Measurements from ENCODE around the gene LSP1. TPM values are rescaled to one million over a fixed set of nuclear protein-coding genes. Genes with fewer than 3 reads are reported as not detected.

LSP1 gene
- total and polyA plus RNA-seq, 2 of the 13 experiments (the other 11 are each of a cell fraction or from before 2014, with no cell fraction given): 0.59 to 1.00 TPM

DNA sequence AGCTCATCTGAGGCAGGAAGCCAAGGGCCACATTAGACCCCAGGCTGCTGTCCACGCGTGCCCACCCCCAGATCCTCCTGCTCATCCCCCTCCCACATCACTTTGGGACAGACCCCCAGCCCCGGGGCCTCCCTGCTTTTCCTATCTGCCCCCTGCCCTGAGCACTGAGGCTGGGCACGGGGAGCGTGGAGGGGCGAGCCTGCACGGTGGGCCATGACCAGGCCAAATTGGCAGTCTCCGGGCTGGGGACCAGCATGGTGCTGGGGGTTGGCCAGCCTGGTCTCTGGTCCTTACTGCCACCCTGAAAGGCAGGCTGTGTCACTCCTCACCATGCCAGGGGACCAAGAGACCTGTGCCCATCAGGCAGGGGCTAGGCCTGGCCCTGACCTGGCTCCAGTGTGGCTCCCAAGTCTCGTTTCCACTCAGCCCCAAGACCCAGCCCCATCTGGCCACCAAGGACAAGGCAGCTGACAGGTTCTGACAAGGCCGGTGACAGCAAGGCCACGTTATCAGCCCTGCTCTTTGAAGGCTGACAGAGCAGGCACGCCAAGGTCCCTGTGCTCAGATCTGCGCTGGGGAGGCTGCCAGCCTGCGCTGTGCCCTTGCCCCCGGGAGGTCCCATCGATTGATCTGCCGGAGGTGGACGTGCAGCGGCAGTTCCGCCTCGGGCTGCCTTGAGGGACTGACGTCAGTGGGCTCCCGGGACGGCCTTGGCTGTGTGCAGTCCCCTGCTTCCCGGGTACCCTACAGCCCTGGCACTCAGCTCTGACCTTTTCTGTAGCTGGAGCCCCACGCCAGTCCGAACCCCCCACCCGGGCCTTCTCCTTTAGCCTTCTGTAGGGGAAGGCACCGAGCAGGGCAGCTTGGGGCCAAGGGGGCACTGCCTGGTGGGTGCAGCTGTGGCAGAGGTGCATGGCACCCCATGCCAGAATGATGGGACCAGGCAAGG, 10.5 kb upstream of the LSP1 start (continued):
- TF ChIP-seq, protein P1, sequence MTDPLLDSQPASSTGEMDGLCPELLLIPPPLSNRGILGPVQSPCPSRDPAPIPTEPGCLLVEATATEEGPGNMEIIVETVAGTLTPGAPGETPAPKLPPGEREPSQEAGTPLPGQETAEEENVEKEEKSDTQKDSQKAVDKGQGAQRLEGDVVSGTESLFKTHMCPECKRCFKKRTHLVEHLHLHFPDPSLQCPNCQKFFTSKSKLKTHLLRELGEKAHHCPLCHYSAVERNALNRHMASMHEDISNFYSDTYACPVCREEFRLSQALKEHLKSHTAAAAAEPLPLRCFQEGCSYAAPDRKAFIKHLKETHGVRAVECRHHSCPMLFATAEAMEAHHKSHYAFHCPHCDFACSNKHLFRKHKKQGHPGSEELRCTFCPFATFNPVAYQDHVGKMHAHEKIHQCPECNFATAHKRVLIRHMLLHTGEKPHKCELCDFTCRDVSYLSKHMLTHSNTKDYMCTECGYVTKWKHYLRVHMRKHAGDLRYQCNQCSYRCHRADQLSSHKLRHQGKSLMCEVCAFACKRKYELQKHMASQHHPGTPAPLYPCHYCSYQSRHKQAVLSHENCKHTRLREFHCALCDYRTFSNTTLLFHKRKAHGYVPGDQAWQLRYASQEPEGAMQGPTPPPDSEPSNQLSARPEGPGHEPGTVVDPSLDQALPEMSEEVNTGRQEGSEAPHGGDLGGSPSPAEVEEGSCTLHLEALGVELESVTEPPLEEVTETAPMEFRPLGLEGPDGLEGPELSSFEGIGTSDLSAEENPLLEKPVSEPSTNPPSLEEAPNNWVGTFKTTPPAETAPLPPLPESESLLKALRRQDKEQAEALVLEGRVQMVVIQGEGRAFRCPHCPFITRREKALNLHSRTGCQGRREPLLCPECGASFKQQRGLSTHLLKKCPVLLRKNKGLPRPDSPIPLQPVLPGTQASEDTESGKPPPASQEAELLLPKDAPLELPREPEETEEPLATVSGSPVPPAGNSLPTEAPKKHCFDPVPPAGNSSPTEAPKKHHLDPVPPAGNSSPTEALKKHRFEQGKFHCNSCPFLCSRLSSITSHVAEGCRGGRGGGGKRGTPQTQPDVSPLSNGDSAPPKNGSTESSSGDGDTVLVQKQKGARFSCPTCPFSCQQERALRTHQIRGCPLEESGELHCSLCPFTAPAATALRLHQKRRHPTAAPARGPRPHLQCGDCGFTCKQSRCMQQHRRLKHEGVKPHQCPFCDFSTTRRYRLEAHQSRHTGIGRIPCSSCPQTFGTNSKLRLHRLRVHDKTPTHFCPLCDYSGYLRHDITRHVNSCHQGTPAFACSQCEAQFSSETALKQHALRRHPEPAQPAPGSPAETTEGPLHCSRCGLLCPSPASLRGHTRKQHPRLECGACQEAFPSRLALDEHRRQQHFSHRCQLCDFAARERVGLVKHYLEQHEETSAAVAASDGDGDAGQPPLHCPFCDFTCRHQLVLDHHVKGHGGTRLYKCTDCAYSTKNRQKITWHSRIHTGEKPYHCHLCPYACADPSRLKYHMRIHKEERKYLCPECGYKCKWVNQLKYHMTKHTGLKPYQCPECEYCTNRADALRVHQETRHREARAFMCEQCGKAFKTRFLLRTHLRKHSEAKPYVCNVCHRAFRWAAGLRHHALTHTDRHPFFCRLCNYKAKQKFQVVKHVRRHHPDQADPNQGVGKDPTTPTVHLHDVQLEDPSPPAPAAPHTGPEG (CRISPR knock-in tag; IDR thresholded peaks at IDR 0.05): peak; percentile 62; the same call in 1 of the 2 replicates
- TF ChIP-seq ONECUT2 (CRISPR knock-in tag; IDR thresholded peaks at IDR 0.05) (peak; percentile 97), ZSCAN31 (CRISPR knock-in tag; IDR thresholded peaks at IDR 0.05; ENCODE audit: low read depth) (peak; percentile 83; the same call in 1 of the 2 replicates), BORCS8-MEF2B (CRISPR knock-in tag; IDR thresholded peaks at IDR 0.05) (peak; percentile 69; the same call in 1 of the 2 replicates), ZFP1 (CRISPR knock-in tag; IDR thresholded peaks at IDR 0.05) (0 out of 2 replicates have a peak, but pooled peaks have one; percentile 52), ZC3H13 (CRISPR knock-in tag; IDR thresholded peaks at IDR 0.05) (0 out of 2 replicates have a peak, but pooled peaks have one; percentile 81), ZNF44 (CRISPR knock-in tag; IDR thresholded peaks at IDR 0.05) (peak; percentile 80; the same call in 1 of the 2 replicates), TAF1 (CRISPR knock-in tag; IDR thresholded peaks at IDR 0.05) (peak; percentile 18; the same call in 1 of the 2 replicates), KAT2B (IDR thresholded peaks at IDR 0.05; ENCODE audit: borderline replicate concordance, low read depth, low read length) (peak; percentile 21; the same call in 1 of the 2 replicates)
- TF ChIP-seq, protein P2, sequence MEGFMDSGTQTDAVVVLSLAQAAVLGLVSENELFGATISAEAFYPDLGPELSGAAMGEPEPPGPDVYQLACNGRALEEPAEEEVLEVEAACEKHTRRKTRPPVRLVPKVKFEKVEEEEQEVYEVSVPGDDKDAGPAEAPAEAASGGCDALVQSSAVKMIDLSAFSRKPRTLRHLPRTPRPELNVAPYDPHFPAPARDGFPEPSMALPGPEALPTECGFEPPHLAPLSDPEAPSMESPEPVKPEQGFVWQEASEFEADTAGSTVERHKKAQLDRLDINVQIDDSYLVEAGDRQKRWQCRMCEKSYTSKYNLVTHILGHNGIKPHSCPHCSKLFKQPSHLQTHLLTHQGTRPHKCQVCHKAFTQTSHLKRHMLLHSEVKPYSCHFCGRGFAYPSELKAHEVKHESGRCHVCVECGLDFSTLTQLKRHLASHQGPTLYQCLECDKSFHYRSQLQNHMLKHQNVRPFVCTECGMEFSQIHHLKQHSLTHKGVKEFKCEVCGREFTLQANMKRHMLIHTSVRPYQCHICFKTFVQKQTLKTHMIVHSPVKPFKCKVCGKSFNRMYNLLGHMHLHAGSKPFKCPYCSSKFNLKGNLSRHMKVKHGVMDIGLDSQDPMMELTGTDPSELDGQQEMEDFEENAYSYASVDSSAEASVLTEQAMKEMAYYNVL (CRISPR knock-in tag; IDR thresholded peaks at IDR 0.05; ENCODE audit: borderline replicate concordance): peak; percentile 70
- TF ChIP-seq, protein P3, sequence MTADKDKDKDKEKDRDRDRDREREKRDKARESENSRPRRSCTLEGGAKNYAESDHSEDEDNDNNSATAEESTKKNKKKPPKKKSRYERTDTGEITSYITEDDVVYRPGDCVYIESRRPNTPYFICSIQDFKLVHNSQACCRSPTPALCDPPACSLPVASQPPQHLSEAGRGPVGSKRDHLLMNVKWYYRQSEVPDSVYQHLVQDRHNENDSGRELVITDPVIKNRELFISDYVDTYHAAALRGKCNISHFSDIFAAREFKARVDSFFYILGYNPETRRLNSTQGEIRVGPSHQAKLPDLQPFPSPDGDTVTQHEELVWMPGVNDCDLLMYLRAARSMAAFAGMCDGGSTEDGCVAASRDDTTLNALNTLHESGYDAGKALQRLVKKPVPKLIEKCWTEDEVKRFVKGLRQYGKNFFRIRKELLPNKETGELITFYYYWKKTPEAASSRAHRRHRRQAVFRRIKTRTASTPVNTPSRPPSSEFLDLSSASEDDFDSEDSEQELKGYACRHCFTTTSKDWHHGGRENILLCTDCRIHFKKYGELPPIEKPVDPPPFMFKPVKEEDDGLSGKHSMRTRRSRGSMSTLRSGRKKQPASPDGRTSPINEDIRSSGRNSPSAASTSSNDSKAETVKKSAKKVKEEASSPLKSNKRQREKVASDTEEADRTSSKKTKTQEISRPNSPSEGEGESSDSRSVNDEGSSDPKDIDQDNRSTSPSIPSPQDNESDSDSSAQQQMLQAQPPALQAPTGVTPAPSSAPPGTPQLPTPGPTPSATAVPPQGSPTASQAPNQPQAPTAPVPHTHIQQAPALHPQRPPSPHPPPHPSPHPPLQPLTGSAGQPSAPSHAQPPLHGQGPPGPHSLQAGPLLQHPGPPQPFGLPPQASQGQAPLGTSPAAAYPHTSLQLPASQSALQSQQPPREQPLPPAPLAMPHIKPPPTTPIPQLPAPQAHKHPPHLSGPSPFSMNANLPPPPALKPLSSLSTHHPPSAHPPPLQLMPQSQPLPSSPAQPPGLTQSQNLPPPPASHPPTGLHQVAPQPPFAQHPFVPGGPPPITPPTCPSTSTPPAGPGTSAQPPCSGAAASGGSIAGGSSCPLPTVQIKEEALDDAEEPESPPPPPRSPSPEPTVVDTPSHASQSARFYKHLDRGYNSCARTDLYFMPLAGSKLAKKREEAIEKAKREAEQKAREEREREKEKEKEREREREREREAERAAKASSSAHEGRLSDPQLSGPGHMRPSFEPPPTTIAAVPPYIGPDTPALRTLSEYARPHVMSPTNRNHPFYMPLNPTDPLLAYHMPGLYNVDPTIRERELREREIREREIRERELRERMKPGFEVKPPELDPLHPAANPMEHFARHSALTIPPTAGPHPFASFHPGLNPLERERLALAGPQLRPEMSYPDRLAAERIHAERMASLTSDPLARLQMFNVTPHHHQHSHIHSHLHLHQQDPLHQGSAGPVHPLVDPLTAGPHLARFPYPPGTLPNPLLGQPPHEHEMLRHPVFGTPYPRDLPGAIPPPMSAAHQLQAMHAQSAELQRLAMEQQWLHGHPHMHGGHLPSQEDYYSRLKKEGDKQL (CRISPR knock-in tag; IDR thresholded peaks at IDR 0.05; ENCODE audit: low read depth): peak; percentile 74; the same call in 1 of the 2 replicates
- TF ChIP-seq, protein P4, sequence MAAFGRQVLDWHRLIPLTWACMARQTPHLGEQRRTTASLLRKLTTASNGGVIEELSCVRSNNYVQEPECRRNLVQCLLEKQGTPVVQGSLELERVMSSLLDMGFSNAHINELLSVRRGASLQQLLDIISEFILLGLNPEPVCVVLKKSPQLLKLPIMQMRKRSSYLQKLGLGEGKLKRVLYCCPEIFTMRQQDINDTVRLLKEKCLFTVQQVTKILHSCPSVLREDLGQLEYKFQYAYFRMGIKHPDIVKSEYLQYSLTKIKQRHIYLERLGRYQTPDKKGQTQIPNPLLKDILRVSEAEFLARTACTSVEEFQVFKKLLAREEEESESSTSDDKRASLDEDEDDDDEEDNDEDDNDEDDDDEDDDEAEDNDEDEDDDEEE (CRISPR knock-in tag; IDR thresholded peaks at IDR 0.05): 0 out of 2 replicates have a peak, but pooled peaks have one; percentile 77

Data from HepG2 (cell line).